IMR-90 (cell line): ENCODE data around the gene TSR2. TPM values are rescaled to one million over a fixed set of nuclear protein-coding genes. Genes with fewer than 3 reads are reported as not detected.

Source experiments
- ATAC-seq: fragments of 200-7000 bp; cut with Tn5 transposase; 2 replicates; pipeline ENCODE4 v1.9.1; 2020; ENCODE audit warnings: low read depth, mild to moderate bottlenecking, moderate library complexity
- BruUV-seq: library from RNA; stranded (reverse); fragments of 400-500 nt; replicated peaks from 2 replicates; lab custom pipeline; 2021; lab: Mats Ljungman, UMichigan
- CTCF ChIA-PET: fragments of 300-600 bp; formaldehyde crosslinking; extraction: SDS; loops from one replicate; lab custom pipeline; 2021; ENCODE audit warnings: antibody characterized with exemption; lab: Yijun Ruan, JAX
- POLR2A ChIA-PET: fragments of 300-600 bp; sonication (Branson Sonifier 250); formaldehyde crosslinking; loops from one replicate; lab custom pipeline; 2022; ENCODE audit warnings: antibody characterized with exemption; ENCODE audit not compliant: unreplicated experiment; lab: Charles Lee
- DNase-seq: peaks from one replicate; pipeline ENCODE4 v3.0.0; 2013
- H2AFZ ChIP-seq: replicated peaks from 2 replicates; pipeline ENCODE3; 2013; ENCODE audit warnings: low read length, mild to moderate bottlenecking; ENCODE audit not compliant: poor library complexity
- H2AK5ac ChIP-seq: 2 replicates; pipeline ENCODE4 v1.6.1; 2013; ENCODE audit warnings: low read depth, low read length, inconsistent platforms
- H2AK9ac ChIP-seq: replicated peaks from 2 replicates; pipeline ENCODE3; 2013; ENCODE audit warnings: mild to moderate bottlenecking, low read depth, low read length, moderate library complexity; ENCODE audit not compliant: poor library complexity
- H2BK120ac ChIP-seq: 2 replicates; pipeline ENCODE4 v1.6.1; 2013; ENCODE audit warnings: low read depth, low read length, inconsistent platforms
- H2BK15ac ChIP-seq: 3 replicates; pipeline ENCODE4 v1.6.1; 2013; ENCODE audit warnings: low read depth, low read length, inconsistent platforms
- H2BK20ac ChIP-seq: 2 replicates; pipeline ENCODE4 v1.6.1; 2013; ENCODE audit warnings: low read depth, mild to moderate bottlenecking, inconsistent platforms, low read length, moderate library complexity
- H2BK5ac ChIP-seq: 2 replicates; pipeline ENCODE4 v1.6.1; 2013; ENCODE audit warnings: mild to moderate bottlenecking, low read depth, low read length, inconsistent platforms; ENCODE audit not compliant: poor library complexity, severe bottlenecking
- H3K14ac ChIP-seq: replicated peaks from 2 replicates; pipeline ENCODE4 v1.6.1; 2013; ENCODE audit warnings: low read depth, low read length, inconsistent platforms
- H3K18ac ChIP-seq: 2 replicates; pipeline ENCODE4 v1.6.1; 2013; ENCODE audit warnings: low read depth, low read length, control low read depth
- H3K23ac ChIP-seq: 2 replicates; pipeline ENCODE4 v1.6.1; 2013; ENCODE audit warnings: low read depth, low read length, inconsistent platforms
- H3K27ac ChIP-seq: 2 replicates; pipeline ENCODE4 v1.5.1; 2013; ENCODE audit warnings: mild to moderate bottlenecking, control low read depth, low read length; ENCODE audit not compliant: insufficient read depth
- H3K27me3 ChIP-seq: 2 replicates; pipeline ENCODE4 v1.6.1; 2013; ENCODE audit warnings: low read length; ENCODE audit not compliant: control insufficient read depth, insufficient read depth
- H3K36me3 ChIP-seq: 2 replicates; pipeline ENCODE4 v1.6.1; 2013; ENCODE audit warnings: low read length, mixed read lengths; ENCODE audit not compliant: control insufficient read depth, insufficient read depth
- H3K4ac ChIP-seq: 2 replicates; pipeline ENCODE4 v1.6.1; 2013; ENCODE audit warnings: low read depth, low read length, inconsistent platforms
- H3K4me1 ChIP-seq: 2 replicates; pipeline ENCODE4 v1.6.1; 2013; ENCODE audit warnings: low read length, mixed read lengths; ENCODE audit not compliant: control insufficient read depth, insufficient read depth
- H3K4me2 ChIP-seq: 2 replicates; pipeline ENCODE4 v1.6.1; 2013; ENCODE audit warnings: low read depth, mild to moderate bottlenecking, control low read depth, low read length, moderate library complexity
- H3K4me3 ChIP-seq: 2 replicates; pipeline ENCODE4 v1.5.1; 2013; ENCODE audit warnings: low read depth, mild to moderate bottlenecking, control low read depth, low read length, moderate library complexity; ENCODE audit not compliant: insufficient read depth
- H3K56ac ChIP-seq: 2 replicates; pipeline ENCODE4 v1.6.1; 2013; ENCODE audit warnings: low read length, inconsistent platforms; ENCODE audit not compliant: insufficient read depth; ENCODE audit errors: extremely low read depth
- H3K79me1 ChIP-seq, 2 experiments: 2 replicates each; pipeline ENCODE4 v1.6.1; 2013; ENCODE audit warnings: low read length in 2 of 2, inconsistent platforms in 1 of 2, low read depth in 1 of 2
- H3K9ac ChIP-seq: 2 replicates; pipeline ENCODE4 v1.6.1; 2013; ENCODE audit warnings: low read depth, low read length, control low read depth
- H3K9me1 ChIP-seq: 2 replicates; pipeline ENCODE4 v1.6.1; 2013; ENCODE audit warnings: low read length, inconsistent platforms; ENCODE audit not compliant: insufficient read depth
- H3K9me3 ChIP-seq: 2 replicates; pipeline ENCODE4 v1.6.1; 2013; ENCODE audit warnings: low read length; ENCODE audit not compliant: control insufficient read depth, insufficient read depth
- H4K20me1 ChIP-seq: 2 replicates; pipeline ENCODE4 v1.6.1; 2013; ENCODE audit warnings: low read length, inconsistent platforms; ENCODE audit not compliant: insufficient read depth
- H4K5ac ChIP-seq: 2 replicates; pipeline ENCODE4 v1.6.1; 2013; ENCODE audit warnings: mild to moderate bottlenecking, low read depth, low read length, control low read depth
- H4K8ac ChIP-seq, 2 experiments: 2 replicates each; pipeline ENCODE4 v1.6.1; 2013; ENCODE audit warnings: low read depth in 2 of 2, low read length in 2 of 2, control low read depth in 1 of 2, inconsistent platforms in 1 of 2
- H4K91ac ChIP-seq: 2 replicates; pipeline ENCODE4 v1.6.1; 2013; ENCODE audit warnings: low read depth, low read length, inconsistent platforms; ENCODE audit not compliant: insufficient read depth
- BHLHE40 ChIP-seq: fragments of 150-350 bp; IDR thresholded peaks from 2 replicates; pipeline ENCODE4 v1.6.1; 2016; ENCODE audit warnings: mild to moderate bottlenecking, low read depth, low read length
- FOS ChIP-seq: fragments of 150-350 bp; IDR thresholded peaks from 2 replicates; pipeline ENCODE4 v1.6.1; 2016; ENCODE audit warnings: low read depth, low read length
- MXI1 ChIP-seq: IDR thresholded peaks from 2 replicates; pipeline ENCODE4 v1.6.1; 2012; ENCODE audit warnings: low read depth, mild to moderate bottlenecking, low read length, moderate library complexity, borderline replicate concordance
- NFE2L2 ChIP-seq: fragments of 150-350 bp; IDR thresholded peaks from 2 replicates; pipeline ENCODE4 v1.6.1; 2016; ENCODE audit warnings: low read depth, mild to moderate bottlenecking, low read length
- RCOR1 ChIP-seq: IDR thresholded peaks from 2 replicates; pipeline ENCODE4 v1.6.1; 2012; ENCODE audit warnings: mild to moderate bottlenecking, low read length, improper control_type of control experiment; ENCODE audit not compliant: insufficient replicate concordance
- WGBS, 2 experiments: methylation state at CpG; one replicate each; pipeline versions ENCODE4 v1.1.5 to v1.1.7; 2013; ENCODE audit warnings: missing lambda C conversion rate in 2 of 2; ENCODE audit not compliant: insufficient read length in 1 of 2; ENCODE audit errors: extremely low coverage in 2 of 2; 5-methylcytosine and 5-hydroxymethylcytosine counted together
- dilution Hi-C: fragments of 300-500 bp; cut with HindIII; formaldehyde crosslinking; loops from one replicate; pipeline ENCODE4 v1.14.3; 2018; ENCODE audit warnings: low sequenced_read_pairs; ENCODE audit not compliant: unreplicated experiment
- in situ Hi-C: fragments of 300-500 bp; cut with MboI; formaldehyde crosslinking; loops from 3 replicates; pipeline ENCODE4 v1.14.3; 2019; ENCODE audit warnings: low sequenced_read_pairs, inconsistent platforms, mixed read lengths
- intact Hi-C: fragments of 100-400 bp; cut with micrococcal nuclease; formaldehyde crosslinking; loops from 2 replicates; pipeline ENCODE4 v1.10.0; 2022
- polyA plus RNA-seq, 3 experiments: library from polyadenylated mRNA; depleted of rRNA; stranded (reverse); fragments of >200 nt; gene quantifications; 2 replicates each; pipeline ENCODE4 v1.2.3, GENCODE V29; 2012; ENCODE audit warnings: low replicate concordance in 1 of 3
- total RNA-seq: library from RNA; depleted of rRNA; stranded (reverse); fragments of >200 nt; gene quantifications from 2 replicates; pipeline ENCODE4 v1.2.3, GENCODE V29; 2012
- TF ChIP-seq, protein P1 (sequence below): fragments of 150-350 bp; IDR thresholded peaks from 2 replicates; pipeline ENCODE4 v1.6.1; 2017; ENCODE audit warnings: mild to moderate bottlenecking, antibody characterized with exemption, low read length, low read depth

The TSR2 gene
- total and polyA plus RNA-seq, 2 of the 4 experiments (the other 2 are of a cell fraction) = 8.8 to 22.1 TPM

GRCh38 chrX:54492340-54492739 lies 52.1 kb downstream of the TSR2 start:
- peaks cover 7% of the 10 kb centered on the region for H3K4me1 ChIP-seq
- peak overlapping the region; percentile 78 for H2AK9ac ChIP-seq
- H3K9ac ChIP-seq = no peak overlapping the region
- H2AK5ac ChIP-seq = peak overlapping the region; percentile 79; the same call in 1 of the 2 replicates
- no peaks in the 10 kb centered on the region for H4K20me1 ChIP-seq
- H3K4ac ChIP-seq = peak overlapping the region; percentile 74
- H3K27me3 ChIP-seq = no peaks in the 10 kb centered on the region
- H2BK5ac ChIP-seq = peak overlapping the region; percentile 75
- peak overlapping the region; percentile 38; the same call in 1 of the 2 replicates for H4K91ac ChIP-seq
- H3K79me1 ChIP-seq = peaks cover 9 to 31% of the 10 kb centered on the region in 2 experiments
- peak overlapping the region; percentile 73 for H3K14ac ChIP-seq
- POLR2A ChIA-PET = no interaction called here
- ATAC-seq = peak; percentile 59
- CTCF ChIA-PET = interaction anchor here (0.6 kb wide), 1 partner anchor 55 kb away, joined by 3 read pairs; no protein-coding TSS in a partner anchor
- H3K27ac ChIP-seq = peak overlapping the region; percentile 13
- no peaks in the 10 kb centered on the region; the same call in 1 of the 2 replicates for H3K9me1 ChIP-seq
- H3K18ac ChIP-seq = peak overlapping the region; percentile 18; the same call in 1 of the 2 replicates
- intact Hi-C loops (loop anchor here (1.0 kb wide), 1 partner anchor 38 kb away; the partner anchor contains the start of gene GNL3L), in situ Hi-C loops (no loop called here), dilution Hi-C loops (no loop called here)
- no CpG with 5 or more reads among the region's 6 CpGs for WGBS, 2 experiments
- DNase-seq = peak; percentile 70
- peak overlapping the region; percentile 6 to 90; a peak in 2 of 4 replicates for H4K8ac ChIP-seq
- H3K4me3 ChIP-seq = no peak overlapping the region
- peak overlapping the region; percentile 74 for H3K4me2 ChIP-seq
- H2AFZ ChIP-seq = peak overlapping the region; percentile 81
- H2BK15ac ChIP-seq = no peak overlapping the region; the same call in 2 of the 3 replicates
- H3K23ac ChIP-seq = no peak overlapping the region
- no TSS peak for BruUV-seq
- H3K36me3 ChIP-seq = no peaks in the 10 kb centered on the region
- H2BK20ac ChIP-seq = no peak overlapping the region; the same call in 1 of the 2 replicates
- H3K56ac ChIP-seq = 0 out of 2 replicates have a peak overlapping the region, but pooled peaks have one; percentile 30
- no peaks in the 10 kb centered on the region for H3K9me3 ChIP-seq
- H4K5ac ChIP-seq = no peak overlapping the region
- H2BK120ac ChIP-seq = peak overlapping the region; percentile 24; the same call in 1 of the 2 replicates
- 0 out of 2 replicates have a peak, but pooled peaks have one; percentile 10 for TF ChIP-seq FOS
- no peak for TF ChIP-seq RCOR1
- TF ChIP-seq MXI1 = peak; percentile 85; the same call in 1 of the 2 replicates
- TF ChIP-seq, protein P1, sequence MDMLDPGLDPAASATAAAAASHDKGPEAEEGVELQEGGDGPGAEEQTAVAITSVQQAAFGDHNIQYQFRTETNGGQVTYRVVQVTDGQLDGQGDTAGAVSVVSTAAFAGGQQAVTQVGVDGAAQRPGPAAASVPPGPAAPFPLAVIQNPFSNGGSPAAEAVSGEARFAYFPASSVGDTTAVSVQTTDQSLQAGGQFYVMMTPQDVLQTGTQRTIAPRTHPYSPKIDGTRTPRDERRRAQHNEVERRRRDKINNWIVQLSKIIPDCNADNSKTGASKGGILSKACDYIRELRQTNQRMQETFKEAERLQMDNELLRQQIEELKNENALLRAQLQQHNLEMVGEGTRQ = peak; percentile 74
- no peak for TF ChIP-seq BHLHE40
- no peak for TF ChIP-seq NFE2L2
